HG03025 (cell line): ENCODE data around the gene RPH3AL.

Source experiments
- ATAC-seq: cut with Tn5 transposase; IDR thresholded peaks from one replicate; pipeline ENCODE4 v1.9.1; 2021; ENCODE audit warnings: mild to moderate bottlenecking, moderate library complexity; ENCODE audit not compliant: unreplicated experiment, low FRiP score

The RPH3AL gene

GRCh38 chr17:305090-305976 is 47.3 kb downstream of the RPH3AL start:
- no peak for ATAC-seq

GRCh38 chr17:304461-304860 is 48.1 kb downstream of the RPH3AL start:
- no peak for ATAC-seq

GRCh38 chr17:303168-303567 is 49.4 kb downstream of the RPH3AL start:
- ATAC-seq, result no peak

GRCh38 chr17:302300-302698 is 50.3 kb downstream of the RPH3AL start:
- ATAC-seq, result no peak

GRCh38 chr17:301681-302299 is 50.8 kb downstream of the RPH3AL start:
- ATAC-seq, result no peak

GRCh38 chr17:300881-301280 is 51.7 kb downstream of the RPH3AL start:
- no peak for ATAC-seq

GRCh38 chr17:299546-299945 is 53.1 kb downstream of the RPH3AL start:
- no peak for ATAC-seq

GRCh38 chr17:298791-299450 is 53.7 kb downstream of the RPH3AL start:
- no peak for ATAC-seq

GRCh38 chr17:297758-298157 is 54.8 kb downstream of the RPH3AL start:
- ATAC-seq, result no peak

GRCh38 chr17:296906-297690 is 55.5 kb downstream of the RPH3AL start:
- ATAC-seq, result no peak

- ATAC-seq, result no peak
These were observed 56.2 kb downstream of the RPH3AL start for GRCh38 chr17:296379-296778.

- no peak for ATAC-seq
These were observed 59.9 kb downstream of the RPH3AL start for GRCh38 chr17:292531-293382.

GRCh38 chr17:292016-292415 is 60.6 kb downstream of the RPH3AL start:
- ATAC-seq, result no peak

- no peak for ATAC-seq
These were observed 61.0 kb downstream of the RPH3AL start for GRCh38 chr17:291587-291986.

- ATAC-seq, result no peak
These were observed 62.0 kb downstream of the RPH3AL start for GRCh38 chr17:290626-291025.

GRCh38 chr17:290121-290521 is 62.5 kb downstream of the RPH3AL start:
- ATAC-seq, result no peak

- no peak for ATAC-seq
These were observed 63.2 kb downstream of the RPH3AL start for GRCh38 chr17:289409-289808.

GRCh38 chr17:288802-289356 is 63.7 kb downstream of the RPH3AL start:
- ATAC-seq, result no peak

GRCh38 chr17:286571-286970 is 66.0 kb downstream of the RPH3AL start:
- ATAC-seq, result no peak
